Astrocyte of the cerebellum (primary cell): ENCODE measurements around the gene RNF213.
A peak's percentile ranks its signal among the peaks of the same experiment; 100 is the strongest.
"Not testable (repeated sequence)": the region's sequence is repeated elsewhere in the genome, so short reads cannot be mapped to it uniquely, and the experiment has no call there.

Source experiments
- DNase-seq: peaks from one replicate; pipeline ENCODE4 v3.0.0-alpha.2; 2011; ENCODE audit warnings: low read depth
- H3K4me3 ChIP-seq: 2 replicates; pipeline ENCODE4 v1.5.1; 2011; ENCODE audit warnings: mild to moderate bottlenecking, low read depth, low read length, moderate library complexity
- in situ Hi-C: cut with HindIII; loops from 2 replicates; pipeline ENCODE4 v1.10.0; 2017; ENCODE audit warnings: low sequenced_read_pairs
- TF ChIP-seq, protein P1 (sequence below): IDR thresholded peaks from 2 replicates; pipeline ENCODE4 v1.5.1; 2012; ENCODE audit warnings: low read length, low read depth, moderate library complexity, mild to moderate bottlenecking; ENCODE audit errors: missing control alignments

Gene RNF213

DNA sequence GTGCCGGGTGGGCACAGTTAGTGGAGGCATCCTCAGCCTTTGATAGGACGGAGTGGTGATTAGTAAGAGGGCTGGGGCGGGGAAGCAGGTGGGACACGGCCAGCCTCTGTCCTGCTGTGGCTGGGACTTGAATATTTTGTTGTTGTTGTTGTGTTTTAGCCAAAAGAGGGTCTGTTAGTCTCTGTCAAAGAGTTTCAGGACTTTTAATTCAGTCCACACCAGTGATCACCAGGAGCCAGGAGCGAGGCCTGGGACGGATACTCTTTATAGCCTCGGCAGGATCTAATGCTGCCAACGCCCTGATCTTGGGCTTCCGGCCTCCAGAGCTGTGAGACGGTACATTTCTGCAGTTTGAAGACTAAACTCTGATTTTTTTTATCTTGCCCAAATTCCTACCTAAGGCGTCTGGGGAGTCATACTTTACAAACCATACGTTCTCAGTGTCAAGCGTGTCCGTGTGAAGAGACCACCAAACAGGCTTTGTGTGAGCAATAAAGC is 2.9 kb upstream of the RNF213 start:
- no peak for DNase-seq
- no peak overlapping the region for H3K4me3 ChIP-seq
- TF ChIP-seq, protein P1, sequence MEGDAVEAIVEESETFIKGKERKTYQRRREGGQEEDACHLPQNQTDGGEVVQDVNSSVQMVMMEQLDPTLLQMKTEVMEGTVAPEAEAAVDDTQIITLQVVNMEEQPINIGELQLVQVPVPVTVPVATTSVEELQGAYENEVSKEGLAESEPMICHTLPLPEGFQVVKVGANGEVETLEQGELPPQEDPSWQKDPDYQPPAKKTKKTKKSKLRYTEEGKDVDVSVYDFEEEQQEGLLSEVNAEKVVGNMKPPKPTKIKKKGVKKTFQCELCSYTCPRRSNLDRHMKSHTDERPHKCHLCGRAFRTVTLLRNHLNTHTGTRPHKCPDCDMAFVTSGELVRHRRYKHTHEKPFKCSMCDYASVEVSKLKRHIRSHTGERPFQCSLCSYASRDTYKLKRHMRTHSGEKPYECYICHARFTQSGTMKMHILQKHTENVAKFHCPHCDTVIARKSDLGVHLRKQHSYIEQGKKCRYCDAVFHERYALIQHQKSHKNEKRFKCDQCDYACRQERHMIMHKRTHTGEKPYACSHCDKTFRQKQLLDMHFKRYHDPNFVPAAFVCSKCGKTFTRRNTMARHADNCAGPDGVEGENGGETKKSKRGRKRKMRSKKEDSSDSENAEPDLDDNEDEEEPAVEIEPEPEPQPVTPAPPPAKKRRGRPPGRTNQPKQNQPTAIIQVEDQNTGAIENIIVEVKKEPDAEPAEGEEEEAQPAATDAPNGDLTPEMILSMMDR = no peak
- in situ Hi-C loops = no loop called here

DNA sequence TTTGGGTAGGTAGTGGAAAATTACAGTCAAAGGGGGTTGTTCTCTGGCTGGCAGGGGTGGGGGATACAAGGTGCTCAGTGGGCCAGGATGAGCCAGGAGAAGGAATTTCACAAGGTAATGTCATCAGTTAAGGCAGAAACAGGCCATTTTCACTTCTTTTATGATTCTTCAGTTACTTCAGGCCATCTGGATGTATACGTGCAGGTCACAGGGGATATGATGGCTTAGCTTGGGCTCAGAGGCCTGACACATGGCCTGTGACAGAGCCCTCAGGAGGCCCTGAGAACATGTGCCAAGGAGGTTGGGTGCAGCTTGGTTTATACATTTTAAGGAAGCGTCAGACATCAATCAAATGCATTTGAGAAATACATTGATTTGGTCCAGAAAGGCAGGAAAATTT is 2.4 kb upstream of the RNF213 start:
- DNase-seq, H3K4me3 ChIP-seq, in situ Hi-C loops: not testable (repeated sequence)

DNA sequence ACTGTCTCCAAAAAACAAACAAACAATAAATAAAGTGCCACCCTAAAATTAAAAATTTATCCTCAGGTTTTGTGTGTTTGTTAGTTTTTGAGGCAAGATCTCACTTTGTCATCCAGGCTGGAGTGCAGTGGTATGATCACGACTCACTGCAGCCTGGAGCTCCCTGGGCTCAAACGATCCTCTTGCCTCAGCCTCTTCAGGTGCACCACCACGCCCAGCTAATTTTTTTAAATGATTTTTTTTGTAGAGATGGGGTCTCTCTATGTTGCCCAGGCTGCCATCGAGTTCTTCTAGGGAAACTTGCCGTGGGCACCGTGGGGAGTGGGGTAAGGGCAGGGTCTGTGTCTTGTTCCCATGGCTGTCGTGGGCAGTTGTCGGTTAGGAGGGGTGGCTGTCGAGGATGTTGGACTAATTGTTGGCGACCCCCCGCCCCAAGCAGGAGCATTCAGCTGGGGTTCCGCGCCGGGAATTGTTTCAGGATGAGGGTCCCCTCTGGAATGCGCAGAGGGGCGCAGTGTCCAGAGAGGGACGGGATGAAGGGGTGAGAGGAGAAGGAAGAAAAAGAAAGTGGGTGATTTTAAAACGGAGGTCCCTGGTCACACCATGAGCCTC is 1.1 kb upstream of the RNF213 start:
- no peak for DNase-seq
- in situ Hi-C loops = no loop called here
- TF ChIP-seq, protein P1 = no peak
- H3K4me3 ChIP-seq = peak overlapping the region; percentile 41

DNA sequence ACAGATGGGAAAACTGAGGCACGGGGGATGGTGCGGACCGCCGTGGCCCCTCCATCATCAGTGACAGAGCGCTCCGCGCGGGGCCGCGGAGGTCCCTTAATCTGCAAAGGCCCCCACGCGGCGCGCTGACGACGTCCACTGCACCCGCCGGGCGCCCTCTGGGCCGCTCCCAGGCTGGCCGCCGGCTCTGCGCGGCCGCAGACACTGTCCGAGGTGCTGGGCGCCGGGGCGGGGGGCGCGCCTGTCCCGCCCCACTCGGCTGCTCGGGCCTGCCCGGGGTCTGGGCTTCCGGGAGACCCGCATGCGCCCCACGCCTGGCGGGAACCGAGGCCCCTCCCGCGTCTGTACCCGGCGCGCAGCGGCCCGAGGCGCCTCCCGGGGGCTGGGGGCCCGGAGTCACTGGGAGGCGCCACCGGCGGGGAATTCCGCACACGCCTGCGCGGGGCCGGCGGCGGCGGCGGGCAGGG is 550 bp upstream of the RNF213 start:
- peak; percentile 18 for DNase-seq
- in situ Hi-C loops = no loop called here
- peak overlapping the region; percentile 41 for H3K4me3 ChIP-seq
- TF ChIP-seq, protein P1 = no peak

DNA sequence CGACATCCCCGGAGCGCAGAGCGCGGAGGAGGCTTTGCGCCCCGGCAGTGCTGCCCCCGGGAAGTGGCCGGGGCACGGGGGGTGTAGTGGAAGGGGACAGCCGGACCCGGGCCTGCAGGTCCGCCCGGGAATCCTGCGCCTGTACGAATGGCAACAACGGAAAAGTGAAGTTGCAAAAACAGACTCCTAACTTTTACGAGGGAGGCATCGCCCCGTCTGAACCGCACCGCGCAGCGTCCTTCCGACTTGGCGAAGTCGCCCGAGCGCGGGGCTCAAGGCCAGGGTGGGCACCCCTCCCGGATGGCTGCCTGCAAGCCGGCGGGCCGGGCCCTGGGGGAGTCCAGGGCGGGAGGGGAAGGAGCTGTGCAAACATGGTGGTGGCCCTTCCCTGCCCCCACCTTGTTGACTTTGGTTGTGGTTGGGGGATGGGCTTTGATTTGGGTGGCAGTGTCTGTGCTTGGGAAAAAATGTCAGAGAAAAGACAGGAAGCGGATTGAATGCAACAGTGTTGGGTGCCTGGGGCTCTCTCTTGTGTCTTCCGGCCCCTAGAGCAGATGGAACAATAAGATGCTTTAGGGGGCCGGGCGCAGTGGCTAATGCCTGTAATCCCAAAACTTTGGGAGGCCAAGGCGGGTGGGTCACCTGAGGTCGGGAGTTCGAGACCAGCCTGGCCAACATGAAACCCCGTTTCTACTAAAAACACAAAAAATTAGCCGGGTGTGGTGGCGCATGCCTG is 675 bp downstream of the RNF213 start:
- peak overlapping the region; percentile 85 for H3K4me3 ChIP-seq
- no peak for DNase-seq
- in situ Hi-C loops = no loop called here
- TF ChIP-seq, protein P1 = no peak

DNA sequence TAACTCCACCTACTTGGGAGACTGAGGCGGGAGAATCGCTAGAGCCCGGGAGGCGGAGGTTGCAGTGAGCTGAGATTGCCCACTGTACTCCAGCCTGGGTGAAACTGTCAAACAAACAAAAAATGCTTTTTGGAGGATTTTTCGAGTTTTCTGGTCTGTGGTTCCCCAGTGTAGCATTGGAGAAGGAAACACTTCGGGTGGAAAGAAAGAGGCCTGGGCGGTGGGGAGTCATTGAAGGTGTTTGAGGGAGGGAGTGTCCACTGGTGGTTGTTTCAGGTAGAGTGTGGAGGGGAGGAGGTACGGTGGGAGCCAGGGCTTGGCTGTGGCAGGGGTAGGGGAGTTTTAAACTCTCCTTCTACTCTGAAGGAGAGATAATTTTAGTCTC is 1.2 kb downstream of the RNF213 start:
- DNase-seq = no peak
- TF ChIP-seq, protein P1 = no peak
- peak overlapping the region; percentile 85 for H3K4me3 ChIP-seq
- in situ Hi-C loops = no loop called here

DNA sequence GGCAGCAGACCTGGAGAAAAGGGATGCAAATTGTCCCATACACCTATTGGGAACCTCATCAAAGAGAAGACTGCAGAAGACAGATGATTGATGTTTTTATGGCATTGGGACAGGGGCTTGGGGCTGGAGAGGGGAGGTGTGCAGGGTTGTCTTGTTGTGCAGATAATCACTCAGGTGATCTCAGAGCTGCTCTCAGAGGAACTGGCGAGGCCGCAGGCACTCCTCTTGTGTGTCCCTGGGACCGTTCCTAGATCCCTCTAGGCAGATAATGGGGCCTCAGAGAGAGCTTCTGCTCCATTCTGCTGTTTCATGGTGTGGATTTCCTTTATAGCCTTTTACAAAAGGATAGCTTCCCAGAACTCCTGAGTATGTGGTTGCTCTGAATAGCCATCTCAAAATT is 1.6 kb downstream of the RNF213 start:
- no peak for DNase-seq
- TF ChIP-seq, protein P1 = no peak
- peak overlapping the region; percentile 85 for H3K4me3 ChIP-seq
- in situ Hi-C loops = no loop called here
